ENCODE measurements around the gene PIAS1. TPM values are rescaled to one million over a fixed set of nuclear protein-coding genes. Genes with fewer than 3 reads are reported as not detected.

Gene PIAS1
- total RNA-seq, 2 donors from 2014 or later: 76.7 to 81.9 TPM

DNA sequence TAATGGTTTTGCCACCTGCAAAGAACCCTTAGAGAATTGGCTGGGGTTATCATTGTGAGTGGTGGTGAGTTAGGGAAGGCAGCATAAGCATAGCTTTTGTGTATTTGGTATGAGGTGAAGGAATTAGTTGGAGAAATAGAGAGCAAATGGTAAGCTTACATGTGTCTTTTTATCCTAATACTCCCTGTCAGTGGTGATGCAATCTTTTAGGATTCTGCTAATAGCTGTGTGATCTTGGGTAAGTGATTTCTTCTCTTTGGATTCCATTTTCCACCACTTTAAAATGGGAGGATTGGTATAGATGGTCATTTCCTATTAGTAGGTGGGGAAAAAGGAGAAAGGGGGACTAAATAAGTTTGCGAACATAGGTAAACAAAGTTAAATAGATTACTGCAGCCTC, 30.9 kb downstream of the PIAS1 start:
- Mint-ChIP-seq H3K4me3 (no peak overlapping the region), H3K27ac (peak overlapping the region; percentile 47), H3K36me3 (ENCODE audit: low read depth) (peaks cover 3% of the 10 kb centered on the region), H3K4me1 (peaks cover 40% of the 10 kb centered on the region), H3K27me3 (no peaks in the 10 kb centered on the region)
- ATAC-seq (no peak), DNase-seq (no peak)
- H3K9me3 ChIP-seq (ENCODE audit: control insufficient read depth, low read length, poor library complexity, severe bottlenecking): no peaks in the 10 kb centered on the region

DNA sequence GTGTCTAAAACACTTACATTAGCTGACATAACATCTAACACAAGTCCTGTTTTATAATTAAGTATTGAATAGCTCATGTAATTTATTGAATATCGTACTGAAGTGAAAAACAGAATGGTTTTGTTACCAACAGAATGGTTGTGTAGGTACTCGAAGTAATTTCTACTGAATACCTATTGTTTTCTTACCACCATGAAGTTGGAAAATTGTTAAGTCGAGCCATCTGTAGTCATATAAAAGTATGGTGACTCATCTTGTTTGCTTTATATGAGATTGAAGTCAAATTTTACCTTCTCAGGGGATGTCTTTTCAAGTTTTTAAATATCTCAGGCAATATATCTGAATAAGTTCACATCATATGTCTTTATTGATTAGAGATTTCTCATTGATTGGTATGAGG, 37.6 kb downstream of the PIAS1 start:
- Mint-ChIP-seq H3K4me3 (no peak overlapping the region), H3K36me3 (ENCODE audit: low read depth) (peaks cover 2% of the 10 kb centered on the region), H3K4me1 (peaks cover 16% of the 10 kb centered on the region), H3K27me3 (no peaks in the 10 kb centered on the region), H3K27ac (no peak overlapping the region)
- H3K9me3 ChIP-seq (ENCODE audit: control insufficient read depth, low read length, poor library complexity, severe bottlenecking): no peaks in the 10 kb centered on the region
- DNase-seq: no peak
- ATAC-seq: no peak

DNA sequence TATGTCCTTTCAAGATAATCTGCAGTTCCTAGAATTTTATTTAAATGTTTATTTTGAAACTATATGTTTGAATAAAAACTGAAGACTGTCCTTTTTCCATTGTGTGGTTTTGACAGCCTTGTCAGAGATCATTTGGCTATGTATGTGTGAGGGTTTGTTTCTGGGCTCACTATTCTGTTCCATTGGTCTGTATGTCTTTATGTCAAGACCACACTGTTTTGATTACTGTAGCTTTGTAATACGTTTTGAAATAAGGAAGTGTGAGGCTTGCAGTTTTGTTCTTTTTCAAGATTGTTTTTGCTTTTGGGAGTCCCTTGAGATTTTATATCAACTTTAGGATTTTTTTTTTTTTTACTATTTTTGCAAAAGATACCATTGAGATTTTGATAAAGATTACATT, 42.0 kb downstream of the PIAS1 start:
- Mint-ChIP-seq H3K27me3 (no peaks in the 10 kb centered on the region), H3K4me1 (peaks cover 27% of the 10 kb centered on the region), H3K36me3 (ENCODE audit: low read depth) (peaks cover 3% of the 10 kb centered on the region), H3K27ac (no peak overlapping the region), H3K4me3 (no peak overlapping the region)
- DNase-seq (no peak), ATAC-seq (no peak)
- H3K9me3 ChIP-seq (ENCODE audit: control insufficient read depth, low read length, poor library complexity, severe bottlenecking): no peaks in the 10 kb centered on the region

DNA sequence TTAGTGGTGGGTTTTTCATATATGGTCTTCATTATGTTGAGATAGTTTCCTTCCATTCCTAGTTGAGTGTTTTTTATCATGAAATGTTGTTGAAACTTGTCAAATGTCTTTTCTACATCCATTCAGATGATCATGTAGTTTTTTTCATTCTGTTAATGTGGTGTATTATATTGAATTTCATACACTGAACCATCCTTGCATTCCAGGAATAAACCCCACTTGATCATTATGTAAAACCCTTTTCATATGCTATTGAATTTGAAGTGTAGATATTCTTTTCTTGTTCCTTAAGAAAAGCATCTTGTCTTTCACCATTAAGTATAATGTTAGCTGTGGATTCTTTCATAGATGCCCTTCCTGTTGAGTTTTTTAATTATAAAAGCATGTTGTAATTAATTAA, 42.9 kb downstream of the PIAS1 start:
- no peak overlapping the region for H3K27ac Mint-ChIP-seq

DNA sequence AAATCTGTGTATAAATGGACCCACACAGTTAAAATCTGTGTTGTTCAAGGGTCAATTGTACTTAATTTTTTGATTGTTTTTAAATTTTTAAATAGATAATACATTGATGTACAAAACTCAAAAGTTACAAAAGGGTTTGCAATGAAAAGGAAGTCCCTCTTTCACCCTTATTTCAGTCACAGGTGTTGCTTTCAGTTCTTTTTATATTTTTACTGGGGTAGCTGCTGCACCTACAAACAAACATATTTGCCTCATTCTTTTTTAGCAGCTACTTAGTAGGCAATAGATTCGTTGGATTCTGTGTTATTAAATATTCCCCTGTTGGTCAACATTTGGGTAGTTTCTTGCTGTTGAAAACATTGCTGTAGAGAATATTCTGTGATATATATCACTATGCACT, 44.4 kb downstream of the PIAS1 start:
- Mint-ChIP-seq H3K4me3 (no peak overlapping the region), H3K27me3 (no peaks in the 10 kb centered on the region), H3K27ac (no peak overlapping the region), H3K4me1 (peaks cover 28% of the 10 kb centered on the region), H3K36me3 (ENCODE audit: low read depth) (peaks cover 9% of the 10 kb centered on the region)
- ATAC-seq: no peak
- no peaks in the 10 kb centered on the region for H3K9me3 ChIP-seq (ENCODE audit: control insufficient read depth, low read length, poor library complexity, severe bottlenecking)
- no peak for DNase-seq

More for the DNA sequence above, 42.9 kb downstream of the PIAS1 start:
- Mint-ChIP-seq H3K36me3 (ENCODE audit: low read depth) (peaks cover 6% of the 10 kb centered on the region), H3K27me3 (no peaks in the 10 kb centered on the region), H3K4me3 (no peak overlapping the region), H3K4me1 (peaks cover 35% of the 10 kb centered on the region)
- DNase-seq (no peak), ATAC-seq (no peak)
- no peaks in the 10 kb centered on the region for H3K9me3 ChIP-seq (ENCODE audit: control insufficient read depth, low read length, poor library complexity, severe bottlenecking)

DNA sequence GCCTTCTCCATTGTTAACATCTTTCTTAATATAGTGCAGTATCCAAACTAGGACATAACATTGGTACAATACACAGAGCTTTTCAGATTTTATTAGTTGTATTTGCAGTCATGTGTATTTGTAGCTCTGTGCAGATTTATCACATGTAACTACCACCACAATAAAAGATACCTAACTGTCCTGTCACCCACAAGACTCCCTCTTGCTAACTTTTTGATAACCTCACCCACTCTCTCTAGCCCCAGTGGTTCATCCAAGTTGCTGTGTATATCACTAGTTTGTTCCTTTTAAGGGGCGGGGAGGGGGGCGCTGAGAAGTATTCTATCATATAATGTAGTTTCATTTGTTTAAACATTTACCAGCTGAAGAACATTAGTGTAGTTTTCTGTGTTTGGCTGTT, 46.1 kb downstream of the PIAS1 start:
- no peak overlapping the region for H3K4me3 Mint-ChIP-seq
- ATAC-seq (no peak), DNase-seq (no peak)
- H3K36me3 Mint-ChIP-seq (ENCODE audit: low read depth): peaks cover 11% of the 10 kb centered on the region
- no peak overlapping the region for H3K27ac Mint-ChIP-seq
- peaks cover 28% of the 10 kb centered on the region for H3K4me1 Mint-ChIP-seq
- no peaks in the 10 kb centered on the region for H3K9me3 ChIP-seq (ENCODE audit: control insufficient read depth, low read length, poor library complexity, severe bottlenecking)
- no peaks in the 10 kb centered on the region for H3K27me3 Mint-ChIP-seq

DNA sequence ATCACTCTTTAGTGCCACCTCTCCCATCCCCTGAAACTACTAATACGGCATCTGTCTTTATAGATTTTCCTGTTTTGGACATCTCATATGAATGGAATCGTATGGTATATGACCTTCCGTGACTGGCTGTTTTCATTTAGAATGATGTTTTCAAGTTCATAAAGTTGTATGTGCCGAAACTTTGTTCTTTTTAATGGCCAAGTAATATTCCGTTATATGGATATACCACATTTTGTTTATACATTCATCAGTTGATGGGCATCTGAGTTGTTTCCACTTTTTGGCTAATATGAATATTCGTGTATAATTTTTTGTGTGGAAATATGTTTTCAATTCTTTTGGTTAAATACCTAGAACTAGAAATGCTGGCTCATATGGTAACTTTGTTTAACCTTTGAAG, 49.5 kb downstream of the PIAS1 start:
- Mint-ChIP-seq H3K36me3 (ENCODE audit: low read depth) (peaks cover 13% of the 10 kb centered on the region), H3K4me3 (no peak overlapping the region), H3K27ac (no peak overlapping the region), H3K4me1 (peaks cover 40% of the 10 kb centered on the region), H3K27me3 (no peaks in the 10 kb centered on the region)
- DNase-seq: no peak
- no peaks in the 10 kb centered on the region for H3K9me3 ChIP-seq (ENCODE audit: control insufficient read depth, low read length, poor library complexity, severe bottlenecking)
- ATAC-seq: no peak

DNA sequence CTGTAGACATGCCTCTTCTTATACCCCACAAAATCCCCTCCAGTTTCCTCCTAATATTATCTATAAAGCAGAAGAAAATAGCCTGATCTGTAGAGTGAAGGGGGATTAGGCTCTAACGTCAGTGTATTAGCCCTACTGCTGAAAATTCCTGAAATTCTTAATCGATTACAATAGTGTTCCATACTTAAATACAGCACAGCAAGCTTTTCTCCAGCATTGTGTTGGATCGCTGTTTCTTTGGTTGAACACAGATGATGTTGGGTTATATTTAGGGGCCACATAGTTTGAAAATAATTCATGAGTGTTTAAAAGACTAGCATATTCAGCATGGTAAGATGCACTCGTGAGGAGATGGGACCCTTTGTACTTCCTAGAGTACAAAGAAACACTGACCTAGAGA, 52.5 kb downstream of the PIAS1 start:
- no peak overlapping the region for H3K27ac Mint-ChIP-seq
- no peak for DNase-seq

DNA sequence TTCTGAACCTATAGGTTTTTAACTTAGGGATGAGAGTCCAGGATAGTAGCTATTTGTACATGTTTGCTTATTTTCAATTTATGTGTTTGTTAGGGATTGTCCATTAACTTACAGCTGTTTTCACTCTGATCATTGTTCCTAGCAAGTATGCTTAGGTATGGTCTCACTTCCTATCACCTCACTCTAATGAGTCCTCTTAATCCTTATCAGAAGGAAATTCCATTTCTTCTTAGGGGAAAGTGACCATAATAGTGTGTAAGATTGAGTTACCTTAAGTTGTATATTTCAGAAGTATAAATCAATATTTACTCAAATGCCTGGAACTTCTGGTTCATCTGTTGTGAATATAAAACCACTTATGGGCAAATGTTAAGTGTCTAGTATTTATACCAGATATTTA, 53.0 kb downstream of the PIAS1 start:
- ATAC-seq (no peak), DNase-seq (no peak)
- Mint-ChIP-seq H3K4me1 (peaks cover 32% of the 10 kb centered on the region), H3K27ac (no peak overlapping the region), H3K4me3 (no peak overlapping the region), H3K36me3 (ENCODE audit: low read depth) (peaks cover 9% of the 10 kb centered on the region), H3K27me3 (no peaks in the 10 kb centered on the region)
- H3K9me3 ChIP-seq (ENCODE audit: control insufficient read depth, low read length, poor library complexity, severe bottlenecking): no peaks in the 10 kb centered on the region

More for the DNA sequence above, 52.5 kb downstream of the PIAS1 start:
- Mint-ChIP-seq H3K27me3 (no peaks in the 10 kb centered on the region), H3K4me1 (peaks cover 32% of the 10 kb centered on the region), H3K36me3 (ENCODE audit: low read depth) (peaks cover 9% of the 10 kb centered on the region), H3K4me3 (no peak overlapping the region)
- ATAC-seq: no peak
- no peaks in the 10 kb centered on the region for H3K9me3 ChIP-seq (ENCODE audit: control insufficient read depth, low read length, poor library complexity, severe bottlenecking)

DNA sequence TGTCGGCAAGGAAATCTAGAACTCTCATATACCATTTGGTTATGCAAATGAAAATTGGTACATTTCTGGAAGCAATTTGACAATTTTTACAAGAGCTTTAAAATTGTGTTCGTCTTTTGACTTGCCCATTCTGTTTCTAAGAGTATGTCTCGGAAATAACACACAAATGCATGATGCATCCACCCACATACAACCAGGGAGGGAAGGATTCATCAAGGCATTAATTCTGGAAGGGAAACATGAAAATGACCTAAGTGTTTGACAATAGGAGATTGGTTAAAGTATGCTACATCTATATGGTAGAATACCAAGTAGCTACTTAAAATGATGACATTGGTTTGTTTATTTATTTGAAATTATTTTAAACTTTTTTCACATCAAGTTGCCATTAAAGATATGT, 58.6 kb downstream of the PIAS1 start:
- no peaks in the 10 kb centered on the region for H3K27me3 Mint-ChIP-seq
- DNase-seq (no peak), ATAC-seq (no peak)
- no peaks in the 10 kb centered on the region for H3K9me3 ChIP-seq (ENCODE audit: control insufficient read depth, low read length, poor library complexity, severe bottlenecking)
- H3K27ac Mint-ChIP-seq: peak overlapping the region; percentile 72
- H3K4me1 Mint-ChIP-seq: peaks cover 53% of the 10 kb centered on the region
- H3K4me3 Mint-ChIP-seq: no peak overlapping the region
- H3K36me3 Mint-ChIP-seq (ENCODE audit: low read depth): peaks cover 4% of the 10 kb centered on the region

DNA sequence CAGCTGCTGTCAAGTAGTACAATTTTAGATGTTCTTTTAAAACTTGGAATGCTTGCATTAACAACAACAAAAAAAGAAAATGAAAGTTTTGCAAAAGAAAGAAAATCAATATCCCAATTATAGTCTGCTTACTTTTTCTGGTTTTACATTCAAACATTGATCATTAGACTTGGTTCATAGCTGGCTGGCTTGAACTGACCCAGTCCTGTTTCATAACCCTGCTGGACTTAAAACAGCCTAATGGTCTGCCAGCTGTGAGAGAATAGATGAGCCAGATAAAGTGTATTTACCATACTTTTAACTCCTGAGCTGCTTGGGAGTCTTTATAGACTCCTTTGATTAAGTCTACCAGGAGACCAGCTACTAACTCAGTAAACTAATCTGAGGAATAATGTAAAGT, 59.2 kb downstream of the PIAS1 start:
- Mint-ChIP-seq H3K36me3 (ENCODE audit: low read depth) (peaks cover 4% of the 10 kb centered on the region), H3K4me3 (peak overlapping the region; percentile 47), H3K4me1 (peaks cover 49% of the 10 kb centered on the region), H3K27me3 (no peaks in the 10 kb centered on the region), H3K27ac (peak overlapping the region; percentile 72)
- H3K9me3 ChIP-seq (ENCODE audit: control insufficient read depth, low read length, poor library complexity, severe bottlenecking): no peaks in the 10 kb centered on the region
- DNase-seq (no peak), ATAC-seq (no peak)

DNA sequence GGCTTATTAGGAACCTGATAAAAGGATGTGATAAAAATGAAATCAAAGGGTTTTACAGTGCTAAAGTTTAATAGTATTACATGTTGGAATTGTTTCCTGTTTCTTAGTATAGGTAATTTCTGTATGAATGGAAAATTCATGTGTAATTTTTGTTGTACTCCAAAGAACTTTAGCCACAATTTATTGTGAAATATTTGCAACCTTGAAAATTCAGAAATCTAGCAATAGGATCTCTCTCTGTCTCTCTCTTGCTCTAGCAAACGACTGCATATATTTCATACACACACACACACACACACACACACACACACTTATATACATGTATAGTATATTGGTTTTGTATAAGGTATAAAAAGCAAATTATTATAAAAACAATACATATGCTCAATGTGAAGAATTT, 59.6 kb downstream of the PIAS1 start:
- Mint-ChIP-seq H3K27ac (peak overlapping the region; percentile 83), H3K36me3 (ENCODE audit: low read depth) (no peaks in the 10 kb centered on the region), H3K27me3 (no peaks in the 10 kb centered on the region), H3K4me1 (peaks cover 48% of the 10 kb centered on the region), H3K4me3 (peak overlapping the region; percentile 47)
- H3K9me3 ChIP-seq (ENCODE audit: control insufficient read depth, low read length, poor library complexity, severe bottlenecking): no peaks in the 10 kb centered on the region
- ATAC-seq (no peak), DNase-seq (no peak)

DNA sequence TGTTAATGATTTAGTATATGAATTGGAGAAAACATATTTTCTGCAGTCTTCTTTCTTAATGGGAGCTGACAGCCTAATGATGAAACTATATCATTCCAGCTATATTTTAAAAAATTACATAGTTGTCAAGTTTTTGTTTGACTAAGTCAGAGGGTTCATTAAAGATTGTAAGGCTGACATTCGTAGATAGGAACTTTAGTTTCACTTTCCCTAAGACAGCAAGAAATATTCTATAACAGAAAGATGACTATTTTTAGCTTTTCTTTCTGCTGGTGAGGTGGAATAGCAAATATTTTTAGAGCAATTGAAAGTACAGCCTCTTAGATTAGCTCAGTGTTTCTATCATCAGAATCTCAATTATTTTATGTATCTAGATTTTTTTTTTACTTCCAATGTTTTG, 60.2 kb downstream of the PIAS1 start:
- peak; percentile 48 for ATAC-seq
- no peaks in the 10 kb centered on the region for H3K9me3 ChIP-seq (ENCODE audit: control insufficient read depth, low read length, poor library complexity, severe bottlenecking)
- H3K4me1 Mint-ChIP-seq: peaks cover 45% of the 10 kb centered on the region
- DNase-seq: no peak
- peak overlapping the region; percentile 83 for H3K27ac Mint-ChIP-seq
- H3K4me3 Mint-ChIP-seq: peak overlapping the region; percentile 77
- H3K27me3 Mint-ChIP-seq: no peaks in the 10 kb centered on the region
- no peaks in the 10 kb centered on the region for H3K36me3 Mint-ChIP-seq (ENCODE audit: low read depth)

DNA sequence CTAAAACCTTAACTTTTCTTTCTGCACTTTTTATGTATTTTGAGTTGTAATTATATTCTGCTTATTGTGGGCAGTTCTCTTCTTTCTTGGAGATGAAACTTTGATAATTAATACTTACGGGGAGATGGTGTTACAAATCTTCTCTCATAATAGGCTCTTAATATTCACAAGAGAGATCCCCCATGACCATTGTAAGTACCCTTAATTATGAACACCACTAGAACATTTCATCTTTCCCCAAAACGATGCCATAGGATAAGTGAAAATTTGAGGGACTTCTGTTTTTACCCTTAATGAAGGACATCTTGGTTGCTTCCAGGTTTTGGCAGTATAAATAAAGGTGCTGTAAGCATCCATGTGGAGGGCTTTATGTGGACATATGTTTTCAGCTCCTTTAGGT, 60.7 kb downstream of the PIAS1 start:
- no peaks in the 10 kb centered on the region for H3K9me3 ChIP-seq (ENCODE audit: control insufficient read depth, low read length, poor library complexity, severe bottlenecking)
- DNase-seq (no peak), ATAC-seq (no peak)
- Mint-ChIP-seq H3K27me3 (no peaks in the 10 kb centered on the region), H3K27ac (peak overlapping the region; percentile 83), H3K4me3 (peak overlapping the region; percentile 77), H3K36me3 (ENCODE audit: low read depth) (peaks cover under 1% of the 10 kb centered on the region), H3K4me1 (peaks cover 50% of the 10 kb centered on the region)

Measured in T-helper 17 cell (primary cell).